Pancreas (tissue), 10 donors: ENCODE results near the gene SERF1B. TPM values are rescaled to one million over a fixed set of nuclear protein-coding genes. Genes with fewer than 3 reads are reported as not detected.
"Not testable (repeated sequence)": the region's sequence is repeated elsewhere in the genome, so short reads cannot be mapped to it uniquely, and the experiment has no call there.

Source experiments
- ATAC-seq, 4 donors: fragments of 200-7000 bp; cut with Tn5 transposase; one replicate each; pipeline versions ENCODE4 v1.8.0 to v1.9.1; 2020; ENCODE audit warnings: mild to moderate bottlenecking in 4 of 4, moderate library complexity in 4 of 4
- DNase-seq, 6 donors: peaks; one replicate each; pipeline ENCODE4 v3.0.0-alpha.2; 2020
- FAIRE-seq: peaks from 2 replicates; lab custom pipeline; 2012; peaks lifted over from hg19 to GRCh38; lab: Jason Lieb, UNC
- H3K27ac ChIP-seq, 4 donors: fragments of 200-600 bp; sonication (generic); 1 replicate in 3 of 4; 2 replicates in 1 of 4; pipeline versions ENCODE4 v1.5.0 to v1.8.0; 2020
- H3K27me3 ChIP-seq, 4 donors: fragments of 200-600 bp; one replicate each; pipeline ENCODE4 v1.8.0; 2021
- H3K36me3 ChIP-seq, 3 donors: fragments of 200-600 bp; sonication (generic) in 1 of 3; one replicate each; pipeline versions ENCODE4 v1.5.0 to v1.8.0; 2020 to 2021
- H3K4me1 ChIP-seq, 3 donors: fragments of 200-600 bp; one replicate each; pipeline ENCODE4 v1.8.0; 2021
- H3K4me3 ChIP-seq, 4 donors: fragments of 200-600 bp; sonication (generic) in 2 of 4; one replicate each; pipeline versions ENCODE4 v1.5.0 to v1.8.0; 2020 to 2021
- H3K9me3 ChIP-seq, 4 donors: fragments of 200-600 bp; one replicate each; pipeline ENCODE4 v1.8.0; 2021
- whole genome bisulfite sequencing, 2 donors: extraction: QIAGEN DNeasy Blood & Tissue Kit; methylation state at CpG; one replicate each; pipeline ENCODE4 v1.1.7; 2013; 5-methylcytosine and 5-hydroxymethylcytosine counted together
- intact Hi-C, 3 donors: fragments of 100-400 bp; cut with DNase I; formaldehyde crosslinking; loops; one replicate each; pipeline versions ENCODE4 v1.11.1 to v1.14.2; 2022
- polyA plus RNA-seq, 2 donors: library from polyadenylated mRNA; stranded (reverse); fragments of 200-250 nt; gene quantifications; one replicate each; pipeline ENCODE4 v1.2.3, GENCODE V29; 2013
- total RNA-seq, 6 donors: library from RNA; stranded (reverse); fragmentation: NEBNext Ultra II Directional in 4 of 6; extraction: Animal tissue kit (Norgen Biotek cat#: 25700) in 4 of 6; gene quantifications; one replicate each; pipeline versions ENCODE4 v1.2.1 to v1.2.4, GENCODE V29; 2021 to 2023
- donor health status: healthy with polysubstance abuse.
- donor health status: DM: no; HTN: no; CAD: no; lungs with moderate emphysema.
- donor health status: DM: no; HTN: no; CAD: no.
- donor health status: control.
- donor health status: control.
- donor health status: Bipolar disorder and iron deficiency.
- donor health status: DM: yes; HTN: yes; CAD: no.
- donor health status: DM: no; HTN: no; CAD: no.
- donor health status: DM: no; HTN: no; CAD: no.
- donor health status: DM: yes; HTN: yes; CAD: no.

Gene SERF1B
- total RNA-seq (10 to 100 TPM in 2 of 6 donors, 1 to 10 TPM in 4; 7.4 to 13.4 (median 9.3) TPM), polyA plus RNA-seq (10 to 100 TPM; 19.2 to 30.9 TPM)

- ATAC-seq: peak; percentile 98 to 99 (median 99)
- H3K4me3 ChIP-seq, H3K27ac ChIP-seq, H3K9me3 ChIP-seq, FAIRE-seq, H3K4me1 ChIP-seq, intact Hi-C loops, H3K27me3 ChIP-seq, DNase-seq, H3K36me3 ChIP-seq: not testable (repeated sequence)
- no CpG with 5 or more reads among the region's 66 CpGs for WGBS, 2 donors
Observed at GRCh38 chr5:70025106-70025844, at the start of gene SERF1B. TSS of gene SERF1B (plus strand) at chr5:70025251. CDS start at chr5:70025452, 201 bp downstream.

GRCh38 chr5:69991713-69992112 lies 33.3 kb upstream of the SERF1B start:
- intact Hi-C loops, H3K4me1 ChIP-seq, FAIRE-seq, H3K36me3 ChIP-seq, ATAC-seq, H3K4me3 ChIP-seq, H3K27me3 ChIP-seq, H3K27ac ChIP-seq, H3K9me3 ChIP-seq, DNase-seq: not testable (repeated sequence)
- no CpG with 5 or more reads among the region's 2 CpGs for WGBS, 2 donors

GRCh38 chr5:69995535-69995934 lies 29.5 kb upstream of the SERF1B start:
- intact Hi-C loops, H3K36me3 ChIP-seq, H3K4me1 ChIP-seq, H3K27me3 ChIP-seq, H3K27ac ChIP-seq, H3K9me3 ChIP-seq, H3K4me3 ChIP-seq, ATAC-seq, FAIRE-seq, DNase-seq: not testable (repeated sequence)
- no CpG with 5 or more reads among the region's 1 CpG for WGBS, 2 donors

GRCh38 chr5:70020660-70021059 lies 4.4 kb upstream of the SERF1B start:
- H3K9me3 ChIP-seq, intact Hi-C loops, H3K4me3 ChIP-seq, H3K4me1 ChIP-seq, ATAC-seq, FAIRE-seq, H3K27ac ChIP-seq, H3K27me3 ChIP-seq, H3K36me3 ChIP-seq, DNase-seq: not testable (repeated sequence)
- WGBS, 2 donors: no CpG with 5 or more reads among the region's 2 CpGs

GRCh38 chr5:70025845-70026145 lies 744 bp downstream of the SERF1B start:
- H3K36me3 ChIP-seq, H3K4me1 ChIP-seq, FAIRE-seq, H3K27me3 ChIP-seq, DNase-seq, H3K4me3 ChIP-seq, H3K27ac ChIP-seq, intact Hi-C loops, H3K9me3 ChIP-seq: not testable (repeated sequence)
- ATAC-seq: peak; percentile 36 to 67 (median 54)
- no CpG with 5 or more reads among the region's 4 CpGs for WGBS, 2 donors

GRCh38 chr5:70031204-70031603 lies 6.2 kb downstream of the SERF1B start:
- WGBS, 2 donors: no CpG with 5 or more reads among the region's 5 CpGs
- H3K27me3 ChIP-seq, H3K27ac ChIP-seq, DNase-seq, H3K9me3 ChIP-seq, FAIRE-seq, intact Hi-C loops, H3K36me3 ChIP-seq, H3K4me3 ChIP-seq, H3K4me1 ChIP-seq, ATAC-seq: not testable (repeated sequence)

- H3K27me3 ChIP-seq, ATAC-seq, H3K4me3 ChIP-seq, H3K27ac ChIP-seq, H3K9me3 ChIP-seq, H3K4me1 ChIP-seq, H3K36me3 ChIP-seq, DNase-seq, FAIRE-seq, intact Hi-C loops: not testable (repeated sequence)
Observed at GRCh38 chr5:70041411-70041810, 16.4 kb downstream of the SERF1B start.

- H3K4me1 ChIP-seq, H3K4me3 ChIP-seq, intact Hi-C loops, H3K27me3 ChIP-seq, FAIRE-seq, H3K36me3 ChIP-seq, H3K9me3 ChIP-seq, DNase-seq, H3K27ac ChIP-seq: not testable (repeated sequence)
- no CpG with 5 or more reads among the region's 16 CpGs for WGBS, 2 donors
- ATAC-seq: peak; percentile 28 to 63 (median 48)
Observed at GRCh38 chr5:70049790-70050142, 24.7 kb downstream of the SERF1B start.

GRCh38 chr5:70056289-70056942 lies 31.4 kb downstream of the SERF1B start:
- intact Hi-C loops, H3K4me3 ChIP-seq, H3K27me3 ChIP-seq, H3K36me3 ChIP-seq, H3K4me1 ChIP-seq, H3K27ac ChIP-seq, H3K9me3 ChIP-seq, DNase-seq, FAIRE-seq: not testable (repeated sequence)
- WGBS, 2 donors: no CpG with 5 or more reads among the region's 6 CpGs
- ATAC-seq: peak in 2 of 4 donors; percentile 25 to 35

- H3K27me3 ChIP-seq, intact Hi-C loops, H3K4me1 ChIP-seq, DNase-seq, H3K9me3 ChIP-seq, ATAC-seq, H3K36me3 ChIP-seq, H3K27ac ChIP-seq, FAIRE-seq, H3K4me3 ChIP-seq: not testable (repeated sequence)
- WGBS, 2 donors: no CpG with 5 or more reads among the region's 1 CpG
Observed at GRCh38 chr5:70057140-70057539, 32.1 kb downstream of the SERF1B start.

GRCh38 chr5:70077632-70078031 lies 52.6 kb downstream of the SERF1B start:
- DNase-seq, H3K27me3 ChIP-seq, H3K4me3 ChIP-seq, intact Hi-C loops, H3K9me3 ChIP-seq, H3K36me3 ChIP-seq, ATAC-seq, H3K27ac ChIP-seq, H3K4me1 ChIP-seq, FAIRE-seq: not testable (repeated sequence)
- WGBS, 2 donors: 96 to 98% methylated on average over 5 of the region's 8 CpGs

- H3K36me3 ChIP-seq, H3K9me3 ChIP-seq, ATAC-seq, H3K27me3 ChIP-seq, DNase-seq, FAIRE-seq, H3K4me1 ChIP-seq, H3K4me3 ChIP-seq, intact Hi-C loops, H3K27ac ChIP-seq: not testable (repeated sequence)
- WGBS, 2 donors: no CpG with 5 or more reads among the region's 1 CpG
Observed at GRCh38 chr5:70088907-70089464, 63.9 kb downstream of the SERF1B start.
